RWPE2 (cell line): ENCODE measurements around the gene TRIM25.

ENCODE experiments used
- ATAC-seq: fragments of 200-7000 bp; cut with Tn5 transposase; 3 replicates; pipeline ENCODE4 v1.9.1; 2021; ENCODE audit warnings: low read depth
- DNase-seq: peaks from one replicate; pipeline ENCODE4 v3.0.0-alpha.2; 2020; ENCODE audit warnings: low spot score
- H3K27ac ChIP-seq: fragments of 450-650 bp; 2 replicates; pipeline ENCODE4 v1.5.1; 2017; ENCODE audit warnings: mild to moderate bottlenecking; ENCODE audit not compliant: poor library complexity, severe bottlenecking
- H3K27me3 ChIP-seq: fragments of 250-450 bp; sonication (Bioruptor Pico); 2 replicates; pipeline ENCODE4 v1.5.1; 2021; ENCODE audit warnings: mild to moderate bottlenecking, moderate library complexity; ENCODE audit not compliant: insufficient read depth, poor library complexity, severe bottlenecking
- H3K36me3 ChIP-seq: fragments of 250-450 bp; sonication (Bioruptor Pico); 2 replicates; pipeline ENCODE4 v1.5.1; 2020; ENCODE audit warnings: low read depth, mild to moderate bottlenecking, moderate library complexity
- H3K4me1 ChIP-seq: fragments of 250-450 bp; sonication (Bioruptor Pico); 2 replicates; pipeline ENCODE4 v1.5.1; 2021; ENCODE audit warnings: mild to moderate bottlenecking, moderate library complexity; ENCODE audit not compliant: insufficient read depth, poor library complexity, severe bottlenecking
- H3K4me3 ChIP-seq: fragments of 250-450 bp; sonication (Bioruptor Pico); 2 replicates; pipeline ENCODE4 v1.5.1; 2021; ENCODE audit warnings: mild to moderate bottlenecking, moderate library complexity; ENCODE audit not compliant: severe bottlenecking
- H3K9me3 ChIP-seq: fragments of 250-450 bp; sonication (Bioruptor Pico); 2 replicates; pipeline ENCODE4 v1.5.1; 2021; ENCODE audit warnings: mild to moderate bottlenecking, moderate library complexity; ENCODE audit not compliant: severe bottlenecking
- CTCF ChIP-seq: fragments of 450-650 bp; IDR thresholded peaks from one replicate; pipeline ENCODE4 v1.5.1; 2017; ENCODE audit warnings: mild to moderate bottlenecking, moderate library complexity; ENCODE audit not compliant: poor library complexity, severe bottlenecking

Gene TRIM25

GRCh38 chr17:56890906-56891674 is 22.8 kb downstream of the TRIM25 start:
- H3K27me3 ChIP-seq, result no peaks in the 10 kb centered on the region
- peaks cover 6% of the 10 kb centered on the region for H3K9me3 ChIP-seq
- peaks cover 79% of the 10 kb centered on the region for H3K36me3 ChIP-seq
- no peaks in the 10 kb centered on the region for H3K4me1 ChIP-seq
- ATAC-seq (no peak), DNase-seq (no peak)
- H3K27ac ChIP-seq, result no peak overlapping the region
- TF ChIP-seq CTCF, result no peak
- H3K4me3 ChIP-seq, result no peak overlapping the region

- ATAC-seq (no peak), DNase-seq (no peak)
- H3K36me3 ChIP-seq, result peaks cover 72% of the 10 kb centered on the region
- no peak overlapping the region for H3K27ac ChIP-seq
- no peaks in the 10 kb centered on the region for H3K4me1 ChIP-seq
- H3K4me3 ChIP-seq, result no peak overlapping the region
- H3K9me3 ChIP-seq, result peaks cover 6% of the 10 kb centered on the region
- no peaks in the 10 kb centered on the region for H3K27me3 ChIP-seq
- no peak for TF ChIP-seq CTCF
These were observed 23.5 kb downstream of the TRIM25 start for GRCh38 chr17:56890390-56890789.

DNA sequence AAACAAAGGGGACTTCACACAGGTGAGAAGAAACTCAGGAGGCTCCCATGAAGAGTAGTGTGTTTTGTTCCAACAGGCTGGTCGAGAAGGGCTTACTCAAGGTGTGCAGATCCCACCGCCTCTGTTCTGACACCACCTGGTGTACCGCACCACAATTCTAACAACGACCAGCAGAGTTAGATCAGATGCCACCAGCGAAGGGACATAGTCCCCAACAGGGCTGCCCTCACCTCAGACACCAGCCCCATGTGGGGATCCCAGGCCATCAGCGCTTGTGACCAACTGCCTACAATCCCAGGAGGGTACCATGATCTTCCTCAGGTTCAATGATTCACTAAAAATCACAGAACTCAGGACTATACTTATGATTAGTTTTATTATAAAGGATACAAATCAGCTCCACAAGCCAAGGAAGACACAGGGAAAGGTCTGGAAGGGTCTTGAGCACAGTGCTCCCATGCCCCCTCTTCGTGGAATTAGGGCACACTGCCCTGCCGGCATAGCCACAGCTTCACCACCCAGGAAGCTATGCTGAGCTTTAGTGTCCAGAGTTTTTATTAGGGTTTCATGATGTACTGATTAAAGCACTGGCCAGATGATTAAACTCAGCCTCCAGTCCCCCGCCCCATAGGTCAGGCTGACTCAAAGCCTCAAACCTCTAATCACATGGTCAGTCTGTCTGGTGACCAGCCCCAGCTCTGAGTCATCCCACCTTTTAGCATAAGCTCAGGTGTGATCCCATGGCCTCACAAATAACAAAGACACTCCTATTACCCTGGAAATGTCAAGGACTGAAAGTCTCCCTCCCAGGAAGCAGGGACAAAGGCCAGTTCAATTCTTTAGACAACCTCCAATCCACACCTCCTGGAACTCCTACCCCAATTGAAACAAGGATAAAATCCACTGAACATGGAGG is 26.0 kb downstream of the TRIM25 start:
- Histone ChIP-seq H3K27me3 (no peaks in the 10 kb centered on the region), H3K4me3 (no peak overlapping the region), H3K9me3 (peaks cover 6% of the 10 kb centered on the region), H3K36me3 (peaks cover 46% of the 10 kb centered on the region), H3K4me1 (no peaks in the 10 kb centered on the region), H3K27ac (no peak overlapping the region)
- ATAC-seq, result peak; percentile 38; the same call in 1 of the 3 replicates
- no peak for DNase-seq
- no peak for TF ChIP-seq CTCF

DNA sequence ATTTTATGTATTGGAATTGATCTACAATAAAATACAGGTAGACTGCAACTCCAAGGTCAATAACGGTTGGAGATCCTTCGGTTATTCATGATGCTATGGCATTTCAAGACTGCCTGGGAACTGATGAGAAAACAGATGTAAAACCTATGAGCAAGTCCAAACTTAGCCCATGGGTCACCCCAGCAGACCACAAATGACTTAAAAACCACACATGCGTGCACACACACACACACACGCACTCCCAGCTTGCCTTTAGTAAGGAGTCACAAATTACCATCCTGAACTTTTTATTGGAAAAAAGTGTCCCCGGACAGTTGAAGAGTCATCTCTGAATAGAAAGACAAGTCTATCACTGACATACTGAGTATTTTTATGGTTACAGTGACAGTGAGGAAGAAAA is 26.7 kb downstream of the TRIM25 start:
- no peak for TF ChIP-seq CTCF
- H3K9me3 ChIP-seq, result peaks cover 6% of the 10 kb centered on the region
- no peaks in the 10 kb centered on the region for H3K27me3 ChIP-seq
- ATAC-seq, result no peak
- DNase-seq, result no peak
- no peak overlapping the region for H3K27ac ChIP-seq
- no peak overlapping the region for H3K4me3 ChIP-seq
- no peaks in the 10 kb centered on the region for H3K4me1 ChIP-seq
- peaks cover 39% of the 10 kb centered on the region for H3K36me3 ChIP-seq
